HCT116 (cell line): ENCODE results near the gene AFAP1L2. TPM values are rescaled to one million over a fixed set of nuclear protein-coding genes. Genes with fewer than 3 reads are reported as not detected.

Experiments used
- ATAC-seq: fragments of 200-7000 bp; cut with Tn5 transposase; 2 replicates; pipeline ENCODE4 v1.9.1; 2020; ENCODE audit warnings: mild to moderate bottlenecking, moderate library complexity
- BruUV-seq: library from RNA; stranded (reverse); fragments of 400-500 nt; replicated peaks from 2 replicates; lab custom pipeline; 2021; lab: Mats Ljungman, UMichigan
- CTCF ChIA-PET: fragments of 300-600 bp; sonication (Branson Sonifier 250); formaldehyde crosslinking; loops from one replicate; lab custom pipeline; 2021; ENCODE audit warnings: antibody characterized with exemption; lab: Charles Lee
- POLR2A ChIA-PET: fragments of 300-600, 350-600 bp; sonication (Branson Sonifier 250); formaldehyde crosslinking; loops from one replicate; lab custom pipeline; 2021; ENCODE audit warnings: antibody characterized with exemption; lab: Charles Lee
- RAD21 ChIA-PET, 2 experiments: fragments of 300-600 bp; sonication (Branson Sonifier 250); formaldehyde crosslinking; loops; one replicate each; lab custom pipeline; 2023; ENCODE audit warnings: low total read pairs in 2 of 2; ENCODE audit not compliant: uncharacterized antibody in 2 of 2, unreplicated experiment in 2 of 2, low non-redundant PET in 1 of 2; lab: Charles Lee
- DNase-seq: peaks from one replicate; pipeline ENCODE4 v3.0.0-alpha.2; 2010; ENCODE audit warnings: low read depth, low spot score
- H2AFZ ChIP-seq: fragments of 200-600 bp; shearing (Covaris generic), sonication (generic); 2 replicates; pipeline ENCODE4 v1.6.1; 2017; ENCODE audit warnings: low read depth, mixed run types, mixed read lengths, antibody characterized with exemption, low read length; ENCODE audit not compliant: poor library complexity, severe bottlenecking
- H3K27ac ChIP-seq: 2 replicates; pipeline ENCODE4 v1.5.1; 2012; ENCODE audit warnings: low read depth, low read length
- H3K27me3 ChIP-seq: fragments of 200-600 bp; sonication (generic); 2 replicates; pipeline ENCODE4 v1.6.1; 2016; ENCODE audit warnings: mixed run types, low read length, mixed read lengths; ENCODE audit not compliant: insufficient read depth
- H3K36me3 ChIP-seq, 2 experiments: fragments of 200-500 bp in 1 of 2; fragments of 200-600 bp in 1 of 2; sonication (Bioruptor generic) in 1 of 2; sonication (generic) in 1 of 2; 2 replicates each; pipeline versions ENCODE4 v1.5.1 to v1.6.1; 2014 to 2016; ENCODE audit warnings: low read length in 2 of 2, inconsistent platforms in 1 of 2, mixed read lengths in 1 of 2, mixed run types in 1 of 2; ENCODE audit not compliant: insufficient read depth in 2 of 2, control insufficient read depth in 1 of 2
- H3K4me1 ChIP-seq, 2 experiments: fragments of 200-600 bp in 1 of 2; sonication (generic) in 1 of 2; 2 replicates each; pipeline versions ENCODE4 v1.5.1 to v1.6.1; 2012 to 2017; ENCODE audit warnings: low read length in 2 of 2, inconsistent platforms in 1 of 2, mild to moderate bottlenecking in 1 of 2, mixed read lengths in 1 of 2, mixed run types in 1 of 2, moderate library complexity in 1 of 2; ENCODE audit not compliant: insufficient read depth in 2 of 2, control insufficient read depth in 1 of 2
- H3K4me2 ChIP-seq: fragments of 200-600 bp; sonication (generic); 2 replicates; pipeline ENCODE4 v1.6.1; 2017; ENCODE audit warnings: mixed run types, low read length, mixed read lengths
- H3K4me3 ChIP-seq, 2 experiments: fragments of 200-600 bp in 1 of 2; sonication (generic) in 1 of 2; replicated peaks in 1 of 2; 2 replicates each; pipeline ENCODE4 v1.5.1; 2011 to 2016; ENCODE audit warnings: low read length in 2 of 2, control low read depth in 1 of 2, low read depth in 1 of 2, mild to moderate bottlenecking in 1 of 2, mixed read lengths in 1 of 2, mixed run types in 1 of 2
- H3K79me2 ChIP-seq: fragments of 200-600 bp; sonication (generic); 2 replicates; pipeline ENCODE4 v1.6.1; 2017; ENCODE audit warnings: mild to moderate bottlenecking, mixed run types, low read length, moderate library complexity, mixed read lengths; ENCODE audit not compliant: insufficient read depth
- H3K9ac ChIP-seq: fragments of 200-600 bp; sonication (generic); 2 replicates; pipeline ENCODE4 v1.6.1; 2016; ENCODE audit warnings: low read length, mixed read lengths
- H3K9me2 ChIP-seq: fragments of 200-600 bp; sonication (generic), shearing (Covaris generic); 2 replicates; pipeline ENCODE4 v1.6.1; 2017; ENCODE audit warnings: mixed run types, mild to moderate bottlenecking, moderate library complexity; ENCODE audit not compliant: insufficient read depth
- H3K9me3 ChIP-seq, 2 experiments: fragments of 200-500 bp in 1 of 2; fragments of 200-600 bp in 1 of 2; sonication (Bioruptor generic) in 1 of 2; sonication (generic) in 1 of 2; 2 replicates each; pipeline ENCODE4 v1.6.1; 2014 to 2017; ENCODE audit warnings: low read length in 2 of 2, mixed read lengths in 2 of 2, inconsistent platforms in 1 of 2, low read depth in 1 of 2, mild to moderate bottlenecking in 1 of 2, mixed run types in 1 of 2, moderate library complexity in 1 of 2; ENCODE audit not compliant: control insufficient read depth in 1 of 2, insufficient read depth in 1 of 2
- H4K20me1 ChIP-seq: fragments of 200-600 bp; sonication (generic), shearing (Covaris generic); 2 replicates; pipeline ENCODE4 v1.6.1; 2017; ENCODE audit warnings: mixed run types, mild to moderate bottlenecking, moderate library complexity; ENCODE audit not compliant: insufficient read depth
- EZH2 ChIP-seq: fragments of 200-600 bp; sonication (generic); IDR thresholded peaks from 2 replicates; pipeline ENCODE4 v1.6.1; 2017; ENCODE audit warnings: antibody characterized with exemption, mixed run types
- SIN3A ChIP-seq: IDR thresholded peaks from 2 replicates; pipeline ENCODE4 v1.6.1; 2012; ENCODE audit warnings: low read depth
- TCF7L2 ChIP-seq: IDR thresholded peaks from 2 replicates; pipeline ENCODE4 v1.7.0; 2011; ENCODE audit warnings: borderline replicate concordance, inconsistent platforms; ENCODE audit not compliant: insufficient read depth, insufficient read length; ENCODE audit errors: extremely low read depth
- ZFX ChIP-seq: fragments of 450-650 bp; IDR thresholded peaks from 2 replicates; pipeline ENCODE4 v1.6.1; 2017
- ZNF274 ChIP-seq: fragments of 200-500 bp; sonication (Bioruptor generic); IDR thresholded peaks from 2 replicates; pipeline ENCODE4 v1.6.1; 2014; ENCODE audit warnings: mild to moderate bottlenecking, low read depth, low read length, inconsistent platforms
- intact Hi-C: fragments of 100-400 bp; cut with micrococcal nuclease; formaldehyde crosslinking; loops from 2 replicates; pipeline ENCODE4 v1.10.0; 2022
- total RNA-seq: library from RNA; stranded (reverse); gene quantifications from one replicate; pipeline ENCODE4 v1.2.1, GENCODE V29; 2021; ENCODE audit not compliant: unreplicated experiment
- TF ChIP-seq, protein P1 (sequence below): IDR thresholded peaks from 2 replicates; pipeline ENCODE4 v1.6.1; 2011; ENCODE audit warnings: mild to moderate bottlenecking, low read length, moderate library complexity; ENCODE audit not compliant: insufficient replicate concordance; ENCODE audit errors: extremely low read depth

Gene AFAP1L2
- total RNA-seq, 1 experiment from 2014 or later: 0.93 TPM

DNA sequence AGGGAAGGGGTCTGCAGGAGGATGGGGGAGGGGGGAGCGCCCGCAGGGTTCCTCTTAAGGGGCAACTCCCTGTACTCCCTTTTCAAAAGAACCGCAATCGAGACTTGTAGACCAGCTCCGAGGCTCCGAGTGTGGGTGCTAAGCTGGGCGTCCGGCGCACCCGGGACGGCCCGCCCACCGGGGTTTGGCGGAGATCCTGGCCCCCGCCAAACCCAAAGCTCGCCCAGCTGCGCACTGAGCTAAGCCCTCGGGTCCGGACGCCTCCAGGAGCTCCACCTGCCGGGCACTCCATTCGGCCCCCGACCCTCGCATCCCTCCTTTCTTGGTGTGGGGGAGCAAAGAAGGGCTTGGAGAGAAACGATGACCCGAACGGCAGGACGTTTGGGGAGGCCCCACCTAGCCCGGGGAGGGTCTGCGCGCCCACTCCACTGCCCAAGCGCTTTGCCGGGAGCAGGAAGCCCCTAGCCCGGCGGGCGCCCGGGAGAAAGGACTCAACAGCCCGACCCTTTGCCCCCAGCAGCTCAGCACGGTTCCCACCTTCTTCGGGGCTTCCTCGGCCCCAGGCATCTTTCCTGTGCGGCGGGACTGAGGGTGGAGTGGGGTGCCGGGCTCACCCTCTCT is 651 bp downstream of the AFAP1L2 start:
- TF ChIP-seq, protein P1, sequence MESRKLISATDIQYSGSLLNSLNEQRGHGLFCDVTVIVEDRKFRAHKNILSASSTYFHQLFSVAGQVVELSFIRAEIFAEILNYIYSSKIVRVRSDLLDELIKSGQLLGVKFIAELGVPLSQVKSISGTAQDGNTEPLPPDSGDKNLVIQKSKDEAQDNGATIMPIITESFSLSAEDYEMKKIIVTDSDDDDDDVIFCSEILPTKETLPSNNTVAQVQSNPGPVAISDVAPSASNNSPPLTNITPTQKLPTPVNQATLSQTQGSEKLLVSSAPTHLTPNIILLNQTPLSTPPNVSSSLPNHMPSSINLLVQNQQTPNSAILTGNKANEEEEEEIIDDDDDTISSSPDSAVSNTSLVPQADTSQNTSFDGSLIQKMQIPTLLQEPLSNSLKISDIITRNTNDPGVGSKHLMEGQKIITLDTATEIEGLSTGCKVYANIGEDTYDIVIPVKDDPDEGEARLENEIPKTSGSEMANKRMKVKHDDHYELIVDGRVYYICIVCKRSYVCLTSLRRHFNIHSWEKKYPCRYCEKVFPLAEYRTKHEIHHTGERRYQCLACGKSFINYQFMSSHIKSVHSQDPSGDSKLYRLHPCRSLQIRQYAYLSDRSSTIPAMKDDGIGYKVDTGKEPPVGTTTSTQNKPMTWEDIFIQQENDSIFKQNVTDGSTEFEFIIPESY: no peak
- TF ChIP-seq TCF7L2: no peak
- TF ChIP-seq ZFX: no peak
- TF ChIP-seq SIN3A: no peak
- no peak for TF ChIP-seq ZNF274
- no peak for TF ChIP-seq EZH2
- no peak for ATAC-seq
- Histone ChIP-seq H3K4me1 (peaks cover 0 to 8% of the 10 kb centered on the region in 2 experiments; a peak in 1 of 4 replicates), H3K4me3 (peak overlapping the region; percentile 24 to 26; a peak in 2 of 4 replicates), H3K36me3 (no peaks in the 10 kb centered on the region), H3K4me2 (peak overlapping the region; percentile 66), H3K27me3 (peaks cover 64% of the 10 kb centered on the region), H3K9ac (no peak overlapping the region), H3K9me3 (no peaks in the 10 kb centered on the region), H4K20me1 (no peaks in the 10 kb centered on the region; the same call in 1 of the 2 replicates), H3K27ac (no peak overlapping the region), H2AFZ (no peak overlapping the region), H3K79me2 (no peaks in the 10 kb centered on the region), H3K9me2 (no peaks in the 10 kb centered on the region)
- ChIA-PET CTCF (no interaction called here), RAD21 (interaction anchor here in 1 of 2 experiments (1.2 kb wide), 1 partner anchor 100 kb away, joined by 4 read pairs; no protein-coding TSS in a partner anchor), POLR2A (no interaction called here)
- intact Hi-C loops: no loop called here
- no peak for DNase-seq
- no TSS peak for BruUV-seq
